ENCODE data around the gene CYTH3. TPM values are rescaled to one million over a fixed set of nuclear protein-coding genes. Genes with fewer than 3 reads are reported as not detected.

CYTH3 gene
- total and polyA plus RNA-seq, 3 donors from 2014 or later, result 49.3 to 82.2 (median 65.5) TPM

GRCh38 chr7:6290319-6290741, 17.9 kb upstream of the CYTH3 start:
- 82 to 83% methylated on average over 9 of the region's 9 CpGs for WGBS, 2 donors
- H3K4me3 ChIP-seq, result no peak overlapping the region
- H3K36me3 ChIP-seq (ENCODE audit: low read depth, missing control alignments), result no peaks in the 10 kb centered on the region
- no peaks in the 10 kb centered on the region for H3K9me3 ChIP-seq
- intact Hi-C loops (cut with DNase I; ENCODE audit: low total_unique reads), result no loop called here
- TF ChIP-seq CTCF (IDR thresholded peaks at IDR 0.05), result no peak
- no peak for TF ChIP-seq POLR2A (IDR thresholded peaks at IDR 0.05)
- no peaks in the 10 kb centered on the region for H3K4me1 ChIP-seq
- no peaks in the 10 kb centered on the region for H3K27me3 ChIP-seq
- H3K27ac ChIP-seq, result no peak overlapping the region
- DNase-seq, result no peak

- no peaks in the 10 kb centered on the region for H3K4me1 ChIP-seq
- DNase-seq, result no peak
- H3K4me3 ChIP-seq, result no peak overlapping the region
- intact Hi-C loops (cut with DNase I; ENCODE audit: low total_unique reads), result no loop called here
- no peaks in the 10 kb centered on the region for H3K36me3 ChIP-seq (ENCODE audit: low read depth, missing control alignments)
- no peak overlapping the region for H3K27ac ChIP-seq
- TF ChIP-seq CTCF (IDR thresholded peaks at IDR 0.05) (no peak), POLR2A (IDR thresholded peaks at IDR 0.05) (no peak)
- WGBS, 2 donors, result 93 to 100% methylated on average over 2 of the region's 2 CpGs
- no peaks in the 10 kb centered on the region for H3K9me3 ChIP-seq
- no peaks in the 10 kb centered on the region for H3K27me3 ChIP-seq
Measured at GRCh38 chr7:6288270-6288860, 15.9 kb upstream of the CYTH3 start.

- Histone ChIP-seq H3K4me1 (no peaks in the 10 kb centered on the region), H3K9me3 (no peaks in the 10 kb centered on the region), H3K27me3 (no peaks in the 10 kb centered on the region), H3K4me3 (no peak overlapping the region), H3K27ac (no peak overlapping the region), H3K36me3 (ENCODE audit: low read depth, missing control alignments) (no peaks in the 10 kb centered on the region)
- no peak for DNase-seq
- TF ChIP-seq POLR2A (IDR thresholded peaks at IDR 0.05), result no peak
- TF ChIP-seq CTCF (IDR thresholded peaks at IDR 0.05), result no peak
- intact Hi-C loops (cut with DNase I; ENCODE audit: low total_unique reads), result no loop called here
- WGBS, 2 donors, result 89 to 95% methylated on average over 8 of the region's 8 CpGs
Measured at GRCh38 chr7:6286486-6286885, 14.1 kb upstream of the CYTH3 start.

- DNase-seq, result no peak
- Histone ChIP-seq H3K4me1 (no peaks in the 10 kb centered on the region), H3K27ac (no peak overlapping the region), H3K36me3 (ENCODE audit: low read depth, missing control alignments) (no peaks in the 10 kb centered on the region), H3K9me3 (no peaks in the 10 kb centered on the region), H3K4me3 (no peak overlapping the region), H3K27me3 (no peaks in the 10 kb centered on the region)
- TF ChIP-seq POLR2A (IDR thresholded peaks at IDR 0.05) (no peak), CTCF (IDR thresholded peaks at IDR 0.05) (no peak)
- intact Hi-C loops (cut with DNase I; ENCODE audit: low total_unique reads), result no loop called here
- WGBS, 2 donors, result 85 to 87% methylated on average over 20 of the region's 20 CpGs
Measured at GRCh38 chr7:6284461-6285360, 12.3 kb upstream of the CYTH3 start.
